HG02623 (cell line): ENCODE measurements around the gene IZUMO1.
"Not testable (repeated sequence)": the region's sequence is repeated elsewhere in the genome, so short reads cannot be mapped to it uniquely, and the experiment has no call there.

Experiments
- ATAC-seq: cut with Tn5 transposase; IDR thresholded peaks from one replicate; pipeline ENCODE4 v1.9.1; 2021; ENCODE audit warnings: moderate library complexity; ENCODE audit not compliant: unreplicated experiment

The IZUMO1 gene

DNA sequence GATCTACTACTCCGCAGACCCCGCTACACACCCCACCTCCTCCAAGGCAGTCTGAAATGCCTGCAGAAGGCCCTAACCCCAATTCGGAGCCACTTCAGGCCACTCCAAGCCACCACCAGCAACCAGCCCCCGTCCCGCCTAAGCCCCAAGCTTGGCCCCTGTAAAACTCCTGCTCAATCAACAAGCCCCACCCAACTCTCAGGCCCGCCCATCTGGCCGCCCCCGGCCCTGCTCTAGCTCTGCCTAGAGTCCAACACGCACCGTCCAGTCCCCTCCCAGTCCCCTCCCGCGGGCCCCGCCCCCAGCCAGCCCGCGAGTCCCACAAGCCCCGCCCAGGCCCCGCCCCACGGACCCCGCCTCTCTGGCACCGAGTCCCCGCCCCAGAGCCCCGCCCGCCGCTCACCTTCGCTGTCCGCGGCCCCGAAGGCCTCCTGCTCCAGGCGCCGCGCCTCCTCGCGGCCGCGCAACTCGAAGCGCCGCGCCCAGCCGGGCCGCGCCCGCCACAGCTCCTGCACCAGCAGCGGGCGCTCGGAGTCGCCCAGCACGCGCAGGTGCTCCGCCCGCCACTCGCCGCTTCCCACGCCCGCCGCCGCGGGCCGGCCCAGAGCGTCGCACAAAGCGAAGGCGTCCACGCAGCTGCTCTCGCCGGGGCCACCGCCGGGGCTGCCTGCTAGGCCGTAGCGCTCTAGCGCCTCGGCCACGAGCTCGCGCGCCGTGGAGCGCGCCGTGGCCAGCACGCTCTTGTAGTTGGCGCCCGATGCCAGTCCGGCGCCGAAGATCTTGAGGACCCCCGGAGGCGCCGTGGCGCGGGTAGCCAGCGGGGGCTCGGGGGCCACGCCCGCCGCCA, 7.9 kb downstream of the IZUMO1 start:
- peak; percentile 63 for ATAC-seq

- no peak for ATAC-seq
Observed at GRCh38 chr19:48737360-48737998, 9.2 kb downstream of the IZUMO1 start.

DNA sequence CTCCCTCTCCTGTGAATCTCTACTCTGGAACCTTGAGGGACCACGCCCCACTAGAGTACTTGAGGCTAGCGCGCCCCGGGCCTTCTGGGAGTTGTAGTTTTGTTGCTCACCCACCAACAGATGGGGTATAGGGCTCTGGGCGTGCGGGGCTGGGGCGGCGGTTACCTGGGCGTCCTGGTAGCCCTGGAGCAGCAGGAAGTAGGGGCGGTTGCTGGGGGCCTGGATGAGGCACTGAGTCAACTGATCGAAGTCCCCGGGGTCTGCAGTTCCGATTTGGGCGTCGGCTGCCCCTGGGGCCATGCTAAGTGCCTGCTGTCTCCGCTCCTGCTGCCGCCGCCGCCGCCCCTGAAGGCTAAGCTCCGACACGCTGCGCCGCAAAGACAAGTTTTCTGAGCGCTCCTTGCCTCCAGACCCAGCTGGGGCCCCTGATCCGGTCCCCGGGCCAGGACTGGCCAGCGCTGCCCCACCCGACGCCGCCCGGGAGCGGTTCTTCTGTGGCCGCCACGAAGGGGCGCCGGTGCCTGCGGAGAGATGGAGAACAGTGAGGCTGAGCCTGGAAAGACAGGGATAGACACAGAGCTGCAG, 11.6 kb downstream of the IZUMO1 start:
- ATAC-seq: no peak

- ATAC-seq: no peak
Observed at GRCh38 chr19:48734625-48735024, 12.1 kb downstream of the IZUMO1 start.

GRCh38 chr19:48731452-48731851, 15.3 kb downstream of the IZUMO1 start:
- ATAC-seq: no peak

GRCh38 chr19:48728911-48729664, 17.6 kb downstream of the IZUMO1 start:
- ATAC-seq: no peak

DNA sequence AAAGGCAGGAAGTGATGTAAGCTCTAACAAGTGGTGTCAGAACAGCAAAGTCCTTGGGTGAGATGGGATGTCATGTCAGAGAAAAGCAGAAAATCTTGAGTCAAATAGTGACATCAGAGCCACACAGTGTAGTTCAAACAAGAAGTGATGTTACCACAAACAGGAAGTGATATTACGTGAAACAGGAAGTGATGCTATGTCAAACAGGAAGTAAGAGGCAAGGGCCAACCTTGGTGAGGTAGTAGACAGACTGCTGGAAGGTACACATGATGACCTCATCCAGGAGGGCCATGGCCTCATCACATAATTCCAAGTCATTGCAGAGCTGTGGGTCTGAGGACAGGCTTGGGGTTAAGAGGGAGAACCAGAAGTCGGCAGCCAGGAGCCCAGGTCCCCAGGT, 20.2 kb downstream of the IZUMO1 start:
- no peak for ATAC-seq

GRCh38 chr19:48724796-48725753, 21.6 kb downstream of the IZUMO1 start:
- no peak for ATAC-seq

DNA sequence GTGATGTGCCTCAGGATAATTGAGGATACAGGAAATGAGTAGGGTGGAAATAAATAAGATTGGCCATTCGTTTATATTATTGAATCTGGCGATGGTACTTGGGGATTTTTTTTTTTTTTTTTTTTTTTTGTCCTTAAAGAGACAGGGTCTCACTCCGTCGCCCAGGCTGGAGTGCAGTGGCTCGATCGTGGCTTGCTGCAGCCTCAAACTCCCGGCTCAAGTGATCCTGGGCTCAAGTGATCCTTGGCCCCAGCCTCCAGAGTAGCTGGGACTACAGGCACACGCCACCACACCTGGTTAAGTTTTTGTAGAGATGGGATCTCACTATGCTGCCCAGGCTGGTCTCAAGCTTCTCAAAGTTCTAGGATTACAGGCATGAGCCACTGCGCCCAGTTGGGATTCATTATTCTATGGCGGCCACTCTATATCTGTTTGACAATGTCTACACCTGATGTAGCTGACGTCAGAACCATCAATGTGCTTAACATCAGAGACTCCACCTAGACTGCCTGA, 24.5 kb downstream of the IZUMO1 start:
- ATAC-seq: no peak

- ATAC-seq: peak; percentile 71
Observed at GRCh38 chr19:48720613-48721296, 26.0 kb downstream of the IZUMO1 start.

DNA sequence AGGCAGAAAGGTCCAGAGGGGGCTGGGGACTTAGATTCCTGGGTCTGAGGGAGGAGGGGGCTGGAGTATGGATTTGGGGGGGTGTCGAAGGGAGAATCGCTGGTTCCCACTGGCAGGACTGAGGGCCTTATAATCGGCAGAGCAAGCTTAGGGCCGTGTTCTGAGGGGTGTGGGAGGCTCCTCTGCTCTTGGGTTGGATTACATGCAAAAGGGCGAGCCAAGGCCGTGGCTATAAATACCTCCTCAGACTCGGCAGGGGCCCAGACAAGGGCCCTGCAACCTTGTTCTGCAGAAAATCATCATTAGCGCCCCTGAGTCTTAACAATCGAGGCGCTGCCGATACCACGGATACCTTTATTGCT, 26.5 kb downstream of the IZUMO1 start:
- no peak for ATAC-seq

GRCh38 chr19:48719263-48720171, 27.2 kb downstream of the IZUMO1 start, which contains the start of gene MAMSTR:
TSS of gene MAMSTR (minus strand) at chr19:48719725. CDS start at chr19:48719031, 694 bp downstream.
- ATAC-seq: no peak

DNA sequence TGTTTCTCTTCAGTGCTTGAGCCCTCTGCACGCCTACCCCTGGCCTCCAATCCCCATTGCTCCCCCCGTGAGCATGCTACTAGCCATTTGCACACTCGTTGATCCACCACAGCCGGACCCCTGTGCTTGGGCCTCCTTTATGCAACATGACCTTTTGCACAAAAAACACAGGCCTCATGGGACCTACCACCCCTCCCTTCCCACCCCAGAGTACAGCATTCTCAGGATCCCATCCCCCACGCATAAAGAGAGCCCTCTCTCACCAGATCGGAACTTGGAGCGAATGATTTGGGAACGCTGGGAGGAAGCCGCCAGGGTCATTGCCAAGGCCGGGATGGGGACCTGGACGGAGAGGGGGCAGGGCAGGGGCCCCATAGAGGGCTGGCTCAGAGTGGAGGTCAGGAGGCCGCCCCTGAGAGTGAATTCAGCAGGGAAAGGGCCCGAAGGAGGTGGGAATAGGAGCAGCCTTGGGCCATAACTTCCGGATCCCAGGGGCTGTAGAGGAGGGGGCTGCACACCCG, 27.9 kb downstream of the IZUMO1 start:
- ATAC-seq: no peak

GRCh38 chr19:48718106-48718505, 28.6 kb downstream of the IZUMO1 start:
- not testable (repeated sequence) for ATAC-seq

DNA sequence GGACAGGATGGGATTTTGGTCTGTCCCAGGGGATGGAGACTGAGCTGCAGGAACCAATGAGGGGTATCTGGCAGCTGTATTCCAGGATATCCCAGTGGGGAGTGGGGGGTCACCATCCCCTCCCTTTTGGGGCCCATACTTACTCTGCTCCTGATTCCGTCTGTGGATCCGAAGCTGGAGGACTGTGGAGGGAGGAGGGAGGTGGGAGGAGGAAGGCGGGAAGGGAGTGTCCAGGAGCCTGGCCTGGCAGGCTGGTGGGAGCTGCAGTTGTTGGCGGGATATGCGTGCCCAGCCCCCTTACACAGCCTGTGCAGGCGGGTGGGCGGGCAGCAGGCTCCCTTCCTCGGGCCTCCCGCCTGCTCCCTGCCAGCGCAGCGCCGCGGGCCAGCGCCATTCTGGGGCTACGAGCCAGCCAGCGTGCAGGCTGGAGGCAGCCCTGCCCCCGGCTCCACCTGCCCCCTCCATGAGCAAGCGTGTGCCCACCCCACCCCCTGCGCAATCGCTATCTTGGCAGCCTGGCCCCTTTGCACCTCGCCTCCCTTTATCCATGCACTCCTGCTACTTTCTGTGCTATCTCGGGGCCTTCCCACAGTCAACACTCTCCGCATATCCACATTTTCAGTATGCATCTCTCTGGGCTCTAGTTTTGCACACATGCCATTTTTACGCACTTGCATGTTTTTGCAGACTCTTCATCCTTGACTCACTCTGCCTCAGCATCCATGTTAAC, 30.0 kb downstream of the IZUMO1 start:
- ATAC-seq: no peak

GRCh38 chr19:48715681-48716171, 31.0 kb downstream of the IZUMO1 start:
- no peak for ATAC-seq
